BE2C (cell line): Measurements from ENCODE around the gene INPP4A.

Experiments used
- DNase-seq: peaks from one replicate; pipeline ENCODE4 v3.0.0-alpha.2; 2020
- H3K27me3 ChIP-seq: fragments of 250-450 bp; sonication (Bioruptor Pico); 2 replicates; pipeline ENCODE4 v1.5.1; 2020; ENCODE audit warnings: mild to moderate bottlenecking
- H3K36me3 ChIP-seq: fragments of 250-450 bp; sonication (Bioruptor Pico); 2 replicates; pipeline ENCODE4 v1.5.1; 2020; ENCODE audit warnings: mild to moderate bottlenecking
- H3K4me1 ChIP-seq: fragments of 250-450 bp; sonication (Bioruptor Pico); 2 replicates; pipeline ENCODE4 v1.5.1; 2020
- H3K4me3 ChIP-seq: 2 replicates; pipeline ENCODE4 v1.5.1; 2011; ENCODE audit warnings: low read depth, low read length
- H3K9me3 ChIP-seq: fragments of 250-450 bp; sonication (Bioruptor Pico); 2 replicates; pipeline ENCODE4 v1.5.1; 2020
- TF ChIP-seq, protein P1 (sequence below): IDR thresholded peaks from 2 replicates; pipeline ENCODE4 v1.5.1; 2012; ENCODE audit warnings: mild to moderate bottlenecking, low read depth, low read length

INPP4A gene

DNA sequence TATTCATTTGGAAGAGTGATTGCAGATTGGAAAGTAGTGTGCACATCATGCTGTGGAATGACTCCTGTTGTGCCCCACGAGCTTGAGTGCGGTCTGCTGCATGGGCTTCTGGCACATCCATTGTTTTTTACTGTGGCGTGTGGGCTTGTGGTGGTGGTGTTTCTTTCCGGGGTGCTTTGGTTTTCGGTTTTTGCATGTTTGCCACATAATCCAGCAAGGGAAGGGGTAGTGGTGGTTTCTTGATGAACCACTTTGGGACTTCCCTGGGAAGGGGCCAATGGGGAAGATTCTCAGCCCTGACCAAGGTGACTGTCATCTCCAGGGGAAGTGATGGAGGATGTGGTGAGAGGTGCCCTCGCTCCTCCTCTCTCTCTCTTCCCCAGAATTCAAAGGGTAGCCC lies 106.7 kb downstream of the INPP4A start:
- DNase-seq, result no peak
- Histone ChIP-seq H3K4me3 (no peak overlapping the region), H3K9me3 (no peaks in the 10 kb centered on the region), H3K36me3 (no peaks in the 10 kb centered on the region), H3K4me1 (no peaks in the 10 kb centered on the region), H3K27me3 (no peaks in the 10 kb centered on the region)
- TF ChIP-seq, protein P1, sequence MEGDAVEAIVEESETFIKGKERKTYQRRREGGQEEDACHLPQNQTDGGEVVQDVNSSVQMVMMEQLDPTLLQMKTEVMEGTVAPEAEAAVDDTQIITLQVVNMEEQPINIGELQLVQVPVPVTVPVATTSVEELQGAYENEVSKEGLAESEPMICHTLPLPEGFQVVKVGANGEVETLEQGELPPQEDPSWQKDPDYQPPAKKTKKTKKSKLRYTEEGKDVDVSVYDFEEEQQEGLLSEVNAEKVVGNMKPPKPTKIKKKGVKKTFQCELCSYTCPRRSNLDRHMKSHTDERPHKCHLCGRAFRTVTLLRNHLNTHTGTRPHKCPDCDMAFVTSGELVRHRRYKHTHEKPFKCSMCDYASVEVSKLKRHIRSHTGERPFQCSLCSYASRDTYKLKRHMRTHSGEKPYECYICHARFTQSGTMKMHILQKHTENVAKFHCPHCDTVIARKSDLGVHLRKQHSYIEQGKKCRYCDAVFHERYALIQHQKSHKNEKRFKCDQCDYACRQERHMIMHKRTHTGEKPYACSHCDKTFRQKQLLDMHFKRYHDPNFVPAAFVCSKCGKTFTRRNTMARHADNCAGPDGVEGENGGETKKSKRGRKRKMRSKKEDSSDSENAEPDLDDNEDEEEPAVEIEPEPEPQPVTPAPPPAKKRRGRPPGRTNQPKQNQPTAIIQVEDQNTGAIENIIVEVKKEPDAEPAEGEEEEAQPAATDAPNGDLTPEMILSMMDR, result no peak

DNA sequence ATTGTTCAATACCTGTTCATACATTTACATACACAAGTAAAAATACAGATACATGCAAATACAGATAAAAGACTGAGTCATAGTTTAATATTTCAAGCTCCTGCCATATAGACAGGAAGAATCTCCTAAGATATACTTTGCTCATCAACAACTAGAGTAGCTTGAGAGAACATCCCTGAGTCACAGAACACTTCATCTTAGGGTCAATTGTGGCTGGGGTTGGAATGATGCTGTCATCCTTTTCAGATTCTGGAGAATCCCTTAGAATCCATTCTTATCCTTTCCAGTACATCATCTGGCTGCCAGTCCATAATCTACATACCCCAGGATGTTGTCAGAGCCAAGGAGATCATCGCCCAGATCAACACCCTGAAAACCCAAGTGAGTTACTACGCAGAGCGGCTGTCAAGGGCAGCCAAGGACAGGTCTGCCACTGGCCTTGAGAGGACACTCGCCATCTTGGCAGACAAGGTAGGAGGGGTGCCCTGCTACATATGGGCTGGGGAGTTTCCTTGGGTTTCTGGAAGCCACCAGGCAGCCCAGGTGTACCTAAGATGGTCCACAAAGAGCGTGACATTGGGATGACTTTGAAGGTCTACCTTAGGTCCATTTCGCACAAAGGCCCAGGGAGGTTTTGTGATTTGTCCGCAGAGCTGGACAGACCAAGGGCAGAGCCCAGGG lies 108.0 kb downstream of the INPP4A start:
- Histone ChIP-seq H3K4me1 (no peaks in the 10 kb centered on the region), H3K27me3 (no peaks in the 10 kb centered on the region), H3K9me3 (no peaks in the 10 kb centered on the region), H3K36me3 (no peaks in the 10 kb centered on the region), H3K4me3 (no peak overlapping the region)
- no peak for DNase-seq
- TF ChIP-seq, protein P1, result no peak

DNA sequence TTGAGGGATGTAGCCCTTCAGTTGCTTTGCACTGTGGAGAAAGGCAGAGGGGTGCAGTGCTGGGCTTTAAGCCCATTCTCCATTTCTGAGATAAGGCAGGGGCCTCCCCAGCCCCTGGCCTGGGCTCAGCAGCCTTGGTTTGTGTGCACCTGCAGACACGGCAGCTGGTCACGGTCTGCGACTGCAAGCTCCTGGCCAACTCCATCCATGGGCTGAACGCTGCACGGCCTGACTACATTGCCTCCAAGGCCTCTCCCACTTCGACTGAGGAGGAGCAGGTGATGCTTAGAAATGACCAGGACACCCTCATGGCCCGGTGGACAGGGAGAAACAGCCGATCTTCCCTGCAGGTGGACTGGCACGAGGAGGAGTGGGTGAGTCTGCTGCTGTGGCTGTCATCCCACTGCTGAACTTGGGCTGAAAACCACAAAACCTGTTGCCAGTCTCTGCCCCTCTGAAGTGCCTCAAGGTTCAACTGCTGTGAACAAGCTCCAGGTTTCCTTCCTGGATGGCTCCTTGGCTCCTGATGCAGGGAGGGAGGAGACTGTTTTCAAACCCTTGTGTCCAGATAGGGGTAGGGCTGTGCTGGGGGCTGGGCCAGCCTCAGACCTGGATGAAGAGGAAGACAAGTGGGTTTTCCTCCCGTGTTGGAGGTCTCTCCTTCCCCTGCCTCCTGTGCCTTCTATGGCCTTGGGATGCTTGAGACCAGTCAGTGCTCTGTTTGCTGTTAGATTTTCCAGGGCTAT lies 109.6 kb downstream of the INPP4A start:
- no peaks in the 10 kb centered on the region for H3K9me3 ChIP-seq
- no peak overlapping the region for H3K4me3 ChIP-seq
- no peaks in the 10 kb centered on the region for H3K27me3 ChIP-seq
- TF ChIP-seq, protein P1, result no peak
- H3K4me1 ChIP-seq, result no peaks in the 10 kb centered on the region
- DNase-seq, result no peak
- H3K36me3 ChIP-seq, result no peaks in the 10 kb centered on the region

DNA sequence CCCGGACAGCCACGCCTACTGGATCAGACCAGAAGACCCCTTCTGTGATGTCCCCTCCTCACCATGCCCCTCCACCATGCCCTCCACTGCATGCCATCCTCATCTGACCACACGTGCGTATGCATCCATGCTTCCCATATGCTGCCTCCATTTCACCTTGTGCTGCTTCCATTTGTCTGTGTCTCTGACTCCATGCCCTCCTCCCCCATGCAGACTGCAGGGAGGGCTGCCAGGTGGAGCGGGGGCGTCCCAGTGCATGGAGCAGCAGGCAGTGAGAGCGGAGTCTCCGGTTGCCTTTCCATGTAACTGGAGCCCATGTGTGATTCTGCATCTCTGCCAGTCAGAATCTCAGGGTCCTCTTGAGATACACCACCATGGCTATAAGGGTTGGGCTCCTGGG lies 111.0 kb downstream of the INPP4A start:
- Histone ChIP-seq H3K27me3 (no peaks in the 10 kb centered on the region), H3K4me3 (no peak overlapping the region), H3K9me3 (no peaks in the 10 kb centered on the region), H3K4me1 (no peaks in the 10 kb centered on the region), H3K36me3 (no peaks in the 10 kb centered on the region)
- TF ChIP-seq, protein P1, result no peak
- DNase-seq, result no peak

DNA sequence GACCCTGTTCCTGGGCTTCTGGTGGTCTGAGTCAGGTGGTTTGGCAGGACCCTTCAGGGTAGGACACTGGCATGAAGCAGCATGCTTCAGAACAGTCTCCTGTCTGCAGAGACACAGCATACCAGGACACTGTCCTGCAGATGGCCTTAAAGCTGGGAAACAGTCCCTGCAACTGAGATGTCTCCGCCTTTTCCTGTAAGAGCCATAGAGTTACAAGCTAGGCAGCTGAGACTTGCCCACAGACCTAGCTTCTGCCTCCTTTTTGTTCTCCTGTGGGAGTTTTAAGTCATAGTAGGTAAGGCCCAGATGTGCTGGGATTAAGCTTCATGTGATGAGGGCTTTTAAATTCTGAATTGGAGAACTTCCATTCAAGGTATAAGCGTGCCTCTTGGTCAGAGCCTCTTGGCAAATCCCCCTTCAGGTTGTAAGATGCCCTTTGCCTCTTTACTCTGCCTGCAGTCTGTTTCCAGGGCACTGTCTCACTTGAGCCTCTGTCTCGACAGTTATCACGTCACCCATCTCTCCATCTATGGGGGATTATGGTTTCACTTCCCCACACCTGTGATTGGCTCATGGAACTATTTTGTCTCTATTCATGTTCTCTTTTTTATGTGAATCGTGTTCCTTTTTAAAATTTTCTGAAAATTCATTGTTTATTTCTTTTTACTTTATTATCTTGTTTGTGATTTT lies 111.8 kb downstream of the INPP4A start:
- Histone ChIP-seq H3K36me3 (no peaks in the 10 kb centered on the region), H3K4me3 (no peak overlapping the region), H3K9me3 (no peaks in the 10 kb centered on the region), H3K27me3 (no peaks in the 10 kb centered on the region), H3K4me1 (no peaks in the 10 kb centered on the region)
- no peak for DNase-seq
- TF ChIP-seq, protein P1, result no peak
